GM06990 (cell line): ENCODE data around the gene RGS12.

Experiments used
- DNase-seq: peaks from one replicate; pipeline ENCODE4 v3.0.0-alpha.2; 2011; ENCODE audit not compliant: insufficient read length; ENCODE audit errors: extremely low read depth
- H3K27me3 ChIP-seq: replicated peaks from 2 replicates; pipeline ENCODE4 v1.6.0; 2011; ENCODE audit warnings: low read length; ENCODE audit not compliant: control insufficient read depth, insufficient read depth
- H3K36me3 ChIP-seq: 2 replicates; pipeline ENCODE4 v1.5.1; 2011; ENCODE audit warnings: low read length; ENCODE audit not compliant: control insufficient read depth, insufficient read depth
- H3K4me3 ChIP-seq: replicated peaks from 2 replicates; pipeline ENCODE4 v1.5.1; 2011; ENCODE audit warnings: low read depth, mild to moderate bottlenecking, control low read depth, low read length
- CTCF ChIP-seq: IDR thresholded peaks from 2 replicates; pipeline ENCODE4 v1.5.1; 2011; ENCODE audit warnings: low read length, control low read depth, mild to moderate bottlenecking, inconsistent platforms; ENCODE audit not compliant: insufficient read depth, poor library complexity, severe bottlenecking

Gene RGS12

GRCh38 chr4:3334316-3334715 lies 41.5 kb downstream of the RGS12 start:
- H3K36me3 ChIP-seq, result no peaks in the 10 kb centered on the region
- H3K27me3 ChIP-seq, result no peaks in the 10 kb centered on the region; the same call in 1 of the 2 replicates
- DNase-seq, result no peak
- no peak for TF ChIP-seq CTCF
- no peak overlapping the region for H3K4me3 ChIP-seq

GRCh38 chr4:3335385-3335784 lies 42.6 kb downstream of the RGS12 start:
- H3K36me3 ChIP-seq, result no peaks in the 10 kb centered on the region
- TF ChIP-seq CTCF, result no peak
- H3K4me3 ChIP-seq, result no peak overlapping the region
- no peaks in the 10 kb centered on the region; the same call in 1 of the 2 replicates for H3K27me3 ChIP-seq
- no peak for DNase-seq

GRCh38 chr4:3335982-3336381 lies 43.2 kb downstream of the RGS12 start:
- no peak overlapping the region for H3K4me3 ChIP-seq
- no peak for DNase-seq
- no peaks in the 10 kb centered on the region for H3K36me3 ChIP-seq
- no peaks in the 10 kb centered on the region; the same call in 1 of the 2 replicates for H3K27me3 ChIP-seq
- no peak for TF ChIP-seq CTCF

- no peak for DNase-seq
- no peak for TF ChIP-seq CTCF
- Histone ChIP-seq H3K27me3 (no peaks in the 10 kb centered on the region; the same call in 1 of the 2 replicates), H3K36me3 (no peaks in the 10 kb centered on the region), H3K4me3 (no peak overlapping the region)
These were observed 43.8 kb downstream of the RGS12 start for GRCh38 chr4:3336382-3337356.

- H3K27me3 ChIP-seq, result no peaks in the 10 kb centered on the region
- TF ChIP-seq CTCF, result no peak
- no peak overlapping the region for H3K4me3 ChIP-seq
- H3K36me3 ChIP-seq, result no peaks in the 10 kb centered on the region
- no peak for DNase-seq
These were observed 44.5 kb downstream of the RGS12 start for GRCh38 chr4:3337357-3337732.

- Histone ChIP-seq H3K4me3 (no peak overlapping the region), H3K27me3 (no peaks in the 10 kb centered on the region), H3K36me3 (no peaks in the 10 kb centered on the region)
- DNase-seq, result no peak
- TF ChIP-seq CTCF, result no peak
These were observed 45.0 kb downstream of the RGS12 start for GRCh38 chr4:3337811-3338210.
